Measurements from ENCODE around the gene SLC1A7. TPM values are rescaled to one million over a fixed set of nuclear protein-coding genes. Genes with fewer than 3 reads are reported as not detected.

The SLC1A7 gene
- total RNA-seq, 1 experiment from 2014 or later, result not detected

- no peak for DNase-seq (ENCODE audit: low read depth, low spot score)
- in situ Hi-C loops (cut with HindIII; ENCODE audit: low pct_unique_long_range_greater_than_20kb, low sequenced_read_pairs), result no loop called here
These were observed 31.9 kb downstream of the SLC1A7 start for GRCh38 chr1:53110370-53111072.

GRCh38 chr1:53108646-53109580, 33.5 kb downstream of the SLC1A7 start:
- in situ Hi-C loops (cut with HindIII; ENCODE audit: low pct_unique_long_range_greater_than_20kb, low sequenced_read_pairs), result no loop called here
- DNase-seq (ENCODE audit: low read depth, low spot score), result no peak

- in situ Hi-C loops (cut with HindIII; ENCODE audit: low pct_unique_long_range_greater_than_20kb, low sequenced_read_pairs), result no loop called here
- no peak for DNase-seq (ENCODE audit: low read depth, low spot score)
These were observed 34.7 kb downstream of the SLC1A7 start for GRCh38 chr1:53107570-53108322.

- in situ Hi-C loops (cut with HindIII; ENCODE audit: low pct_unique_long_range_greater_than_20kb, low sequenced_read_pairs), result no loop called here
- DNase-seq (ENCODE audit: low read depth, low spot score), result no peak
These were observed 35.3 kb downstream of the SLC1A7 start for GRCh38 chr1:53107090-53107489.

GRCh38 chr1:53104289-53104913, 38.0 kb downstream of the SLC1A7 start:
- in situ Hi-C loops (cut with HindIII; ENCODE audit: low pct_unique_long_range_greater_than_20kb, low sequenced_read_pairs), result no loop called here

GRCh38 chr1:53094533-53094919, 47.9 kb downstream of the SLC1A7 start:
- in situ Hi-C loops (cut with HindIII; ENCODE audit: low pct_unique_long_range_greater_than_20kb, low sequenced_read_pairs), result no loop called here
- DNase-seq (ENCODE audit: low read depth, low spot score), result no peak

More at GRCh38 chr1:53104289-53104913, 38.0 kb downstream of the SLC1A7 start:
- no peak for DNase-seq (ENCODE audit: low read depth, low spot score)

GRCh38 chr1:53093778-53094532, 48.5 kb downstream of the SLC1A7 start:
- DNase-seq (ENCODE audit: low read depth, low spot score), result no peak
- in situ Hi-C loops (cut with HindIII; ENCODE audit: low pct_unique_long_range_greater_than_20kb, low sequenced_read_pairs), result no loop called here

- in situ Hi-C loops (cut with HindIII; ENCODE audit: low pct_unique_long_range_greater_than_20kb, low sequenced_read_pairs), result no loop called here
- DNase-seq (ENCODE audit: low read depth, low spot score), result no peak
These were observed 49.0 kb downstream of the SLC1A7 start for GRCh38 chr1:53093451-53093754.

- in situ Hi-C loops (cut with HindIII; ENCODE audit: low pct_unique_long_range_greater_than_20kb, low sequenced_read_pairs), result no loop called here
- DNase-seq (ENCODE audit: low read depth, low spot score), result no peak
These were observed 49.6 kb downstream of the SLC1A7 start for GRCh38 chr1:53092659-53093450.

GRCh38 chr1:53091841-53092645, 50.4 kb downstream of the SLC1A7 start:
- DNase-seq (ENCODE audit: low read depth, low spot score), result no peak

GRCh38 chr1:53090227-53091147, 52.0 kb downstream of the SLC1A7 start:
- in situ Hi-C loops (cut with HindIII; ENCODE audit: low pct_unique_long_range_greater_than_20kb, low sequenced_read_pairs), result no loop called here
- DNase-seq (ENCODE audit: low read depth, low spot score), result no peak

More at GRCh38 chr1:53091841-53092645, 50.4 kb downstream of the SLC1A7 start:
- in situ Hi-C loops (cut with HindIII; ENCODE audit: low pct_unique_long_range_greater_than_20kb, low sequenced_read_pairs), result no loop called here

GRCh38 chr1:53089478-53090226, 52.8 kb downstream of the SLC1A7 start:
- DNase-seq (ENCODE audit: low read depth, low spot score), result no peak
- in situ Hi-C loops (cut with HindIII; ENCODE audit: low pct_unique_long_range_greater_than_20kb, low sequenced_read_pairs), result no loop called here

- in situ Hi-C loops (cut with HindIII; ENCODE audit: low pct_unique_long_range_greater_than_20kb, low sequenced_read_pairs), result no loop called here
- no peak for DNase-seq (ENCODE audit: low read depth, low spot score)
These were observed 53.7 kb downstream of the SLC1A7 start for GRCh38 chr1:53088616-53089300.
